GM18867 (cell line): ENCODE results near the gene CBX3.
"Not testable (repeated sequence)": the region's sequence is repeated elsewhere in the genome, so short reads cannot be mapped to it uniquely, and the experiment has no call there.

Experiments used
- ATAC-seq: cut with Tn5 transposase; IDR thresholded peaks from one replicate; pipeline ENCODE4 v1.9.1; 2021; ENCODE audit warnings: mild to moderate bottlenecking, moderate library complexity; ENCODE audit not compliant: unreplicated experiment

CBX3 gene

GRCh38 chr7:26169271-26169670 is 32.3 kb upstream of the CBX3 start:
- ATAC-seq = no peak

GRCh38 chr7:26170663-26171062 is 30.9 kb upstream of the CBX3 start:
- no peak for ATAC-seq

- no peak for ATAC-seq
These were observed 29.9 kb upstream of the CBX3 start for GRCh38 chr7:26171601-26172000.

GRCh38 chr7:26172048-26172447 is 29.5 kb upstream of the CBX3 start:
- no peak for ATAC-seq

- ATAC-seq = not testable (repeated sequence)
These were observed 25.6 kb upstream of the CBX3 start for GRCh38 chr7:26175903-26176302.

- not testable (repeated sequence) for ATAC-seq
These were observed 24.8 kb upstream of the CBX3 start for GRCh38 chr7:26176696-26177095.

- not testable (repeated sequence) for ATAC-seq
These were observed 24.3 kb upstream of the CBX3 start for GRCh38 chr7:26177269-26177668.

GRCh38 chr7:26178272-26178960 is 23.1 kb upstream of the CBX3 start:
- ATAC-seq = no peak

GRCh38 chr7:26179422-26179821 is 22.1 kb upstream of the CBX3 start:
- ATAC-seq = no peak

GRCh38 chr7:26179826-26180497 is 21.6 kb upstream of the CBX3 start:
- ATAC-seq = no peak

- ATAC-seq = no peak
These were observed 20.8 kb upstream of the CBX3 start for GRCh38 chr7:26180792-26181198.

- no peak for ATAC-seq
These were observed 19.9 kb upstream of the CBX3 start for GRCh38 chr7:26181474-26182227.

- no peak for ATAC-seq
These were observed 19.3 kb upstream of the CBX3 start for GRCh38 chr7:26182283-26182682.

GRCh38 chr7:26182706-26183105 is 18.8 kb upstream of the CBX3 start:
- ATAC-seq = no peak

- ATAC-seq = no peak
These were observed 17.8 kb upstream of the CBX3 start for GRCh38 chr7:26183545-26184280.

- ATAC-seq = not testable (repeated sequence)
These were observed 17.1 kb upstream of the CBX3 start for GRCh38 chr7:26184281-26185101.

- ATAC-seq = peak; percentile 49
These were observed 16.3 kb upstream of the CBX3 start for GRCh38 chr7:26185131-26185843.

GRCh38 chr7:26185844-26186180 is 15.7 kb upstream of the CBX3 start:
- ATAC-seq = no peak

- ATAC-seq = no peak
These were observed 14.9 kb upstream of the CBX3 start for GRCh38 chr7:26186364-26187311.
